A549 (cell line): ENCODE data around the gene SLC6A17. TPM values are rescaled to one million over a fixed set of nuclear protein-coding genes. Genes with fewer than 3 reads are reported as not detected.

Experiments
- ATAC-seq, 2 experiments: fragments of 200-7000 bp in 1 of 2; fragments of >200 bp in 1 of 2; cut with Nextera tagmentation in 1 of 2; cut with Tn5 transposase in 1 of 2; 3 replicates each; pipeline versions ENCODE4 v1.8.0 to v1.9.1; 2018 to 2020; ENCODE audit warnings: mild to moderate bottlenecking in 1 of 2, moderate library complexity in 1 of 2
- CTCF ChIA-PET: fragments of 300-600 bp; sonication (Branson Sonifier 250); formaldehyde crosslinking; extraction: SDS; loops from one replicate; lab custom pipeline; 2021; ENCODE audit warnings: antibody characterized with exemption, inconsistent platforms; lab: Yijun Ruan, JAX
- POLR2A ChIA-PET: fragments of 350-600 bp; formaldehyde crosslinking; extraction: SDS; loops from one replicate; lab custom pipeline; 2021; ENCODE audit warnings: antibody characterized with exemption, inconsistent platforms; lab: Yijun Ruan, JAX
- DNase-seq, 2 experiments: peaks; one replicate each; pipeline versions ENCODE4 v3.0.0 to v3.0.0-alpha.2; 2011 to 2016; ENCODE audit warnings: low read depth in 1 of 2, low spot score in 1 of 2
- FAIRE-seq: peaks from 2 replicates; lab custom pipeline; 2011; peaks lifted over from hg19 to GRCh38; lab: Jason Lieb, UNC
- H3K27ac ChIP-seq, 2 experiments: fragments of >200 bp; sonication (Bioruptor Twin); formaldehyde crosslinking; 3 replicates each; pipeline ENCODE4 v1.5.1; 2016 to 2017
- H3K4me1 ChIP-seq: fragments of >200 bp; sonication (Bioruptor Twin); formaldehyde crosslinking; 3 replicates; pipeline ENCODE4 v1.6.1; 2016
- H3K4me2 ChIP-seq: fragments of >200 bp; sonication (Bioruptor Twin); formaldehyde crosslinking; 3 replicates; pipeline ENCODE4 v1.6.1; 2016
- H3K4me3 ChIP-seq: fragments of >200 bp; sonication (Bioruptor Twin); formaldehyde crosslinking; 3 replicates; pipeline ENCODE4 v1.5.1; 2016
- H3K9me3 ChIP-seq: fragments of >200 bp; sonication (Bioruptor Twin); formaldehyde crosslinking; 3 replicates; pipeline ENCODE4 v1.6.1; 2016
- BCL3 ChIP-seq: fragments of >200 bp; sonication (Bioruptor Twin); formaldehyde crosslinking; IDR thresholded peaks from 3 replicates; pipeline ENCODE4 v1.6.1; 2016
- BHLHE40 ChIP-seq: IDR thresholded peaks from 2 replicates; pipeline ENCODE4 v1.6.1; 2012; ENCODE audit warnings: low read depth, low read length, inconsistent platforms
- CBX8 ChIP-seq: fragments of 200-600 bp; sonication (generic); IDR thresholded peaks from 2 replicates; pipeline ENCODE4 v1.6.1; 2016
- CHD2 ChIP-seq: fragments of 150-350 bp; IDR thresholded peaks from 2 replicates; pipeline ENCODE4 v1.6.1; 2014; ENCODE audit warnings: low read length; ENCODE audit not compliant: partially characterized antibody
- E2F6 ChIP-seq: IDR thresholded peaks from 2 replicates; pipeline ENCODE4 v1.6.1; 2012; ENCODE audit warnings: low read depth, borderline replicate concordance
- EHF ChIP-seq: fragments of 250-450 bp; sonication (Bioruptor Pico); IDR thresholded peaks from 2 replicates; pipeline ENCODE4 v1.5.0; 2020; ENCODE audit warnings: mild to moderate bottlenecking
- EHMT2 ChIP-seq: fragments of 200-600 bp; sonication (generic); IDR thresholded peaks from 2 replicates; pipeline ENCODE4 v1.6.1; 2016; ENCODE audit warnings: antibody characterized with exemption, low read depth, mild to moderate bottlenecking, moderate library complexity
- EP300 ChIP-seq, 2 experiments: fragments of >200 bp; sonication (Bioruptor Twin); formaldehyde crosslinking; IDR thresholded peaks; 2 replicates in 1 of 2; 3 replicates in 1 of 2; pipeline ENCODE4 v1.6.1; 2016 to 2017
- FOSB ChIP-seq: fragments of 250-450 bp; sonication (Bioruptor Pico); IDR thresholded peaks from 2 replicates; pipeline ENCODE4 v1.5.0; 2020; ENCODE audit warnings: mild to moderate bottlenecking, moderate library complexity
- FOXS1 ChIP-seq: fragments of 250-450 bp; sonication (Bioruptor Pico); IDR thresholded peaks from 2 replicates; pipeline ENCODE4 v1.5.0; 2020; ENCODE audit warnings: mild to moderate bottlenecking, moderate library complexity
- GATA3 ChIP-seq: IDR thresholded peaks from 2 replicates; pipeline ENCODE4 v1.6.1; 2012; ENCODE audit warnings: borderline replicate concordance
- HOXA7 ChIP-seq: fragments of 250-450 bp; sonication (Bioruptor Pico); IDR thresholded peaks from 2 replicates; pipeline ENCODE4 v1.5.0; 2020; ENCODE audit warnings: mild to moderate bottlenecking, moderate library complexity
- HOXB13 ChIP-seq: fragments of 250-450 bp; sonication (Bioruptor Pico); IDR thresholded peaks from 2 replicates; pipeline ENCODE4 v1.5.0; 2020; ENCODE audit warnings: low read depth, mild to moderate bottlenecking, moderate library complexity
- JUNB ChIP-seq: fragments of >200 bp; sonication (Bioruptor Twin); formaldehyde crosslinking; IDR thresholded peaks from 2 replicates; pipeline ENCODE4 v1.6.1; 2016
- KDM5A ChIP-seq: fragments of 200-600 bp; sonication (generic); IDR thresholded peaks from 2 replicates; pipeline ENCODE4 v1.6.1; 2016; ENCODE audit warnings: antibody characterized with exemption, mild to moderate bottlenecking
- MAZ ChIP-seq: fragments of 150-350 bp; IDR thresholded peaks from 2 replicates; pipeline ENCODE4 v1.6.1; 2014; ENCODE audit warnings: antibody characterized with exemption, low read depth, low read length, borderline replicate concordance
- NPAS2 ChIP-seq: fragments of 250-450 bp; sonication (Bioruptor Pico); IDR thresholded peaks from 2 replicates; pipeline ENCODE4 v1.8.0; 2022; ENCODE audit warnings: mild to moderate bottlenecking, moderate library complexity, borderline replicate concordance
- NR3C1 ChIP-seq: fragments of >200 bp; sonication (Bioruptor Twin); formaldehyde crosslinking; IDR thresholded peaks from 3 replicates; pipeline ENCODE4 v1.6.1; 2017
- PBX3 ChIP-seq: IDR thresholded peaks from 2 replicates; pipeline ENCODE4 v1.6.1; 2012
- POLR2A ChIP-seq: IDR thresholded peaks from 2 replicates; pipeline ENCODE4 v1.6.1; 2012; ENCODE audit warnings: mild to moderate bottlenecking, low read length
- POLR2AphosphoS2 ChIP-seq: conservative IDR thresholded peaks from 2 replicates; pipeline ENCODE4 v1.6.1; 2012; ENCODE audit warnings: low read length, improper control_type of control experiment, inconsistent platforms
- RARB ChIP-seq: fragments of 250-450 bp; sonication (Bioruptor Pico); IDR thresholded peaks from 2 replicates; pipeline ENCODE4 v1.8.0; 2021; ENCODE audit warnings: mild to moderate bottlenecking, moderate library complexity
- SMC3 ChIP-seq: fragments of >200 bp; sonication (Bioruptor Twin); formaldehyde crosslinking; IDR thresholded peaks from 3 replicates; pipeline ENCODE4 v1.6.1; 2018; ENCODE audit warnings: inconsistent platforms
- SREBF2 ChIP-seq: fragments of 450-650 bp; IDR thresholded peaks from 2 replicates; pipeline ENCODE4 v1.6.1; 2014; ENCODE audit warnings: mild to moderate bottlenecking, moderate library complexity
- TP53 ChIP-seq: fragments of 250-450 bp; sonication (Bioruptor Pico); IDR thresholded peaks from 2 replicates; pipeline ENCODE4 v1.5.0; 2021; ENCODE audit warnings: mild to moderate bottlenecking, moderate library complexity
- USF2 ChIP-seq: fragments of 450-650 bp; IDR thresholded peaks from 2 replicates; pipeline ENCODE4 v1.6.1; 2014; ENCODE audit warnings: antibody characterized with exemption
- ZSCAN20 ChIP-seq: fragments of 250-450 bp; sonication (Bioruptor Pico); IDR thresholded peaks from 2 replicates; pipeline ENCODE4 v1.8.0; 2022; ENCODE audit warnings: mild to moderate bottlenecking, moderate library complexity
- WGBS: methylation state at CpG from one replicate; pipeline ENCODE4 v1.1.6; 2017; ENCODE audit errors: missing lambda C conversion rate; 5-methylcytosine and 5-hydroxymethylcytosine counted together
- polyA plus RNA-seq, 4 experiments: library from polyadenylated mRNA; depleted of rRNA in 3 of 4; stranded (reverse); fragments of >200 nt; fragmentation: RNase III in 1 of 4; extraction: RNeasy Plus Mini Kit Qiagen cat#74134 plus additional on column Dnase treatment in 1 of 4; gene quantifications; 2 replicates in 3 of 4; 3 replicates in 1 of 4; pipeline ENCODE4 v1.2.3, GENCODE V29; 2011 to 2017

SLC6A17 gene
- polyA plus RNA-seq, 2 of the 4 experiments (the other 2 are of a cell fraction) = 0.56 to 2.2 TPM

- H3K4me2 ChIP-seq = no peak overlapping the region
- 81% methylated on average over 8 of the region's 9 CpGs for WGBS
- FAIRE-seq (no peak), ATAC-seq (no peak), DNase-seq (no peak)
- no peak overlapping the region for H3K27ac ChIP-seq
- ChIA-PET CTCF (interaction anchor here (1.0 to 4.4 kb wide), 3 partner anchors 21 to 84 kb away, joined by 4 to 19 read pairs (median 5); no protein-coding TSS in a partner anchor), POLR2A (no interaction called here)
- TF ChIP-seq CBX8 (no peak), SMC3 (no peak), POLR2AphosphoS2 (no peak), BCL3 (no peak), NR3C1 (no peak), HOXB13 (no peak), BHLHE40 (no peak), PBX3 (no peak)
- no peak overlapping the region for H3K4me3 ChIP-seq
- no peaks in the 10 kb centered on the region for H3K9me3 ChIP-seq
- H3K4me1 ChIP-seq = peaks cover 6% of the 10 kb centered on the region; the same call in 2 of the 3 replicates
These were observed 78.6 kb downstream of the SLC6A17 start for GRCh38 chr1:110228869-110229268.

- Histone ChIP-seq H3K4me2 (no peak overlapping the region), H3K4me3 (no peak overlapping the region), H3K9me3 (no peaks in the 10 kb centered on the region), H3K4me1 (peaks cover 5% of the 10 kb centered on the region; the same call in 2 of the 3 replicates), H3K27ac (no peak overlapping the region)
- ChIA-PET CTCF (interaction anchor here (1.0 to 4.4 kb wide), 2 partner anchors 22 to 26 kb away, joined by 4 to 19 read pairs; no protein-coding TSS in a partner anchor), POLR2A (no interaction called here)
- WGBS = 83% methylated on average over 19 of the region's 21 CpGs
- DNase-seq (no peak), ATAC-seq (no peak), FAIRE-seq (no peak)
- TF ChIP-seq NPAS2 (CRISPR knock-in tag) (no peak), EP300 (IDR thresholded peaks at IDR 0.05) (no peak), JUNB (no peak), MAZ (no peak), HOXB13 (no peak), EHF (CRISPR knock-in tag) (no peak), NR3C1 (no peak), GATA3 (no peak), EHMT2 (no peak)
These were observed 79.2 kb downstream of the SLC6A17 start for GRCh38 chr1:110229348-110230001.

- no peaks in the 10 kb centered on the region for H3K9me3 ChIP-seq
- no peak overlapping the region for H3K4me3 ChIP-seq
- ATAC-seq (no peak), DNase-seq (no peak), FAIRE-seq (no peak)
- CTCF ChIA-PET = interaction anchor here (0.9 to 1.5 kb wide), 3 partner anchors 23 to 33 kb away, joined by 3 to 4 read pairs (median 3); no protein-coding TSS in a partner anchor
- 90% methylated on average over 5 of the region's 11 CpGs for WGBS
- TF ChIP-seq E2F6 (no peak), USF2 (no peak), RARB (CRISPR knock-in tag) (no peak), CHD2 (no peak), POLR2AphosphoS2 (no peak), FOSB (no peak), TP53 (CRISPR knock-in tag) (no peak), KDM5A (no peak), CBX8 (no peak), HOXA7 (CRISPR knock-in tag) (no peak), ZSCAN20 (CRISPR knock-in tag) (no peak), SREBF2 (no peak), POLR2A (no peak), FOXS1 (CRISPR knock-in tag) (no peak)
- POLR2A ChIA-PET = no interaction called here
- H3K4me1 ChIP-seq = peaks cover 5% of the 10 kb centered on the region
- H3K27ac ChIP-seq = no peak overlapping the region
- H3K4me2 ChIP-seq = no peak overlapping the region
These were observed 80.3 kb downstream of the SLC6A17 start for GRCh38 chr1:110230381-110231199.
